Activated B cell treated with CpG ODN at 0.5 μM for 24 hours (primary cell): Measurements from ENCODE around the gene TP53TG5. TPM values are rescaled to one million over a fixed set of nuclear protein-coding genes. Genes with fewer than 3 reads are reported as not detected.

Experiments
- ATAC-seq: fragments of 200-7000 bp; cut with Tn5 transposase; one replicate; pipeline ENCODE4 v1.10.0; 2021; ENCODE audit warnings: low read depth, mild to moderate bottlenecking, moderate library complexity
- CTCF ChIA-PET: fragments of 350-600 bp; sonication (Branson Sonifier 250); formaldehyde crosslinking; loops from one replicate; lab custom pipeline; 2021; ENCODE audit warnings: antibody characterized with exemption; lab: Charles Lee
- POLR2A ChIA-PET: fragments of 350-600 bp; sonication (Branson Sonifier 250); formaldehyde crosslinking; loops from one replicate; lab custom pipeline; 2021; ENCODE audit warnings: antibody characterized with exemption; lab: Charles Lee
- DNase-seq: peaks from one replicate; pipeline ENCODE4 v3.0.0; 2022
- H3K27ac Mint-ChIP-seq: one replicate; pipeline ENCODE4 v1.8.0; 2020; ENCODE audit warnings: mixed read lengths
- H3K27me3 Mint-ChIP-seq: one replicate; pipeline ENCODE4 v1.8.0; 2021; ENCODE audit warnings: mixed read lengths
- H3K36me3 Mint-ChIP-seq: one replicate; pipeline ENCODE4 v1.8.0; 2021; ENCODE audit warnings: low read depth, mixed read lengths
- H3K4me1 Mint-ChIP-seq: one replicate; pipeline ENCODE4 v1.8.0; 2021; ENCODE audit warnings: mixed read lengths
- H3K4me3 Mint-ChIP-seq: one replicate; pipeline ENCODE4 v1.8.0; 2020; ENCODE audit warnings: mild to moderate bottlenecking, mixed read lengths
- H3K9me3 Mint-ChIP-seq: one replicate; pipeline ENCODE4 v1.8.0; 2020; ENCODE audit warnings: mixed read lengths
- intact Hi-C: fragments of 100-400 bp; cut with micrococcal nuclease; formaldehyde crosslinking; loops from one replicate; pipeline ENCODE4 v1.15.1; 2024
- total RNA-seq: library from RNA; stranded (reverse); gene quantifications from 2 replicates; pipeline ENCODE4 v1.2.3, GENCODE V29; 2022
- TF ChIP-seq, protein P1 (sequence below): fragments of 200-600 bp; IDR thresholded peaks from one replicate; pipeline ENCODE4 v1.8.0; 2022; ENCODE audit warnings: antibody characterized with exemption, mild to moderate bottlenecking

TP53TG5 gene
- total RNA-seq, 1 donor from 2014 or later = not detected

DNA sequence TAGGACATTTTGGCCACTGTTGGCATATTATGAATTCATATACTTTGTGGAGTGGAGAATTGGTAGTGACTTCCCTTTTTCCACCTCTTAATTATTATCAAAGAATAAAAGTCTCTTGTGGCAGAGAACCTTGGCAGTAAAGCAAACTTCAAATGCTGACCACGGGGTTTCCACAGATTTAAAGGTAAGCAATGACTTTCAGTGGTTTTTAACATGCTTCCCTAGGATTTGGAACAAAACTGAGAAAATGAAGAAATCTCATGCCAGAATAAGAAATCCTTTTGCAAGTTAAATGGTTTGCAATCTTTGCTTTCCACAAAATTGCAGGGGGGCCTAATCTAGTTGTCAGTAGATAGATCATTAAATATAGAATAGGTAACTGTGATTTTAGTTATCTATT lies 27.9 kb downstream of the TP53TG5 start:
- ChIA-PET POLR2A (no interaction called here), CTCF (no interaction called here)
- intact Hi-C loops = no loop called here
- Mint-ChIP-seq H3K9me3 (no peaks in the 10 kb centered on the region), H3K4me1 (peaks cover 11% of the 10 kb centered on the region), H3K36me3 (no peaks in the 10 kb centered on the region), H3K27me3 (peaks cover 14% of the 10 kb centered on the region), H3K4me3 (no peak overlapping the region), H3K27ac (no peak overlapping the region)
- no peak for DNase-seq
- ATAC-seq = no peak
- TF ChIP-seq, protein P1, sequence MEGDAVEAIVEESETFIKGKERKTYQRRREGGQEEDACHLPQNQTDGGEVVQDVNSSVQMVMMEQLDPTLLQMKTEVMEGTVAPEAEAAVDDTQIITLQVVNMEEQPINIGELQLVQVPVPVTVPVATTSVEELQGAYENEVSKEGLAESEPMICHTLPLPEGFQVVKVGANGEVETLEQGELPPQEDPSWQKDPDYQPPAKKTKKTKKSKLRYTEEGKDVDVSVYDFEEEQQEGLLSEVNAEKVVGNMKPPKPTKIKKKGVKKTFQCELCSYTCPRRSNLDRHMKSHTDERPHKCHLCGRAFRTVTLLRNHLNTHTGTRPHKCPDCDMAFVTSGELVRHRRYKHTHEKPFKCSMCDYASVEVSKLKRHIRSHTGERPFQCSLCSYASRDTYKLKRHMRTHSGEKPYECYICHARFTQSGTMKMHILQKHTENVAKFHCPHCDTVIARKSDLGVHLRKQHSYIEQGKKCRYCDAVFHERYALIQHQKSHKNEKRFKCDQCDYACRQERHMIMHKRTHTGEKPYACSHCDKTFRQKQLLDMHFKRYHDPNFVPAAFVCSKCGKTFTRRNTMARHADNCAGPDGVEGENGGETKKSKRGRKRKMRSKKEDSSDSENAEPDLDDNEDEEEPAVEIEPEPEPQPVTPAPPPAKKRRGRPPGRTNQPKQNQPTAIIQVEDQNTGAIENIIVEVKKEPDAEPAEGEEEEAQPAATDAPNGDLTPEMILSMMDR = no peak

DNA sequence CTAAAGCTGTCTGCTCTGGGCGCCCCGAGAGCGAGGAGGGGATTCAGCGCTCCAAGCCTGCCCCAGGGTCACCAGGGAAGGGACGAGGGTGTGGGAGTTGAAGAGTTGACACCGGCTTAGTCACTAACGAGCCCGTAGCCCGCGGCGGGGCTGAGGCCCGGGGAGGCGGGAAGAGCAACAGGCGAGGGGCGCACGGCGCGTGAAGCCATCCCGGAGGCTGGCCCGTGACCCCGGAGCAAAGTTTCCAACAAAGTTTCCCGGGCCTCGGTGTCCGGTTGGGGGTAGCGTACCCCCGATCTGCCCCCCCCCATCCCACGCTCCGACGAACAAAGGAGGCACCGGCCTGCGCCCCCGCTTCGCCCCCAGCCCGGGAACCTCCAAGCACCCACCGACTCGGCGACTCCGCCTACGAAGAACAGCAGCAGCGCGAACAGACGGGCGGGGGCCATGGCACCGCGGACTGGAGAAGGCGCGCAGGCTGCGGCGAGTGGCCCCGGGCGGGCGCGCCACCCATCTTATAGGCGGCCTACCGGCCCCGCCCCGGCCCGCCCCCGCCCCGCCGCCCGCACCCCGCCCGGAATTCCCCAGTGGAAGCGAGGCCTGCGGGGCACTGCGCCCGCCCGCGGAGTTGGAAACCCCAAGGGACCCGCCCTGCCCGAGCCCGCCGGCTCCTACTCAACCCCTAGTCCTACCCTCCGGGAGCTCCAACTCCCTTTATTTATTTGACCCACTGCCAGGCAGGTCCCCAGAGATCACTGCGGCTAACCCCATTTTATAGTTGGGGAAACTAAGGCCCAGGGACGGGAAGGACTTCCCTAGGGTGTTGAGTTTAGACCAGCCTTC lies 30.0 kb downstream of the TP53TG5 start, which contains the start of gene SDC4:
TSS of gene SDC4 (minus strand) at position 489 of the 843 bp plus-strand sequence. CDS start at position 449, 40 bp downstream.
- TF ChIP-seq, protein P1 = no peak
- POLR2A ChIA-PET = interaction anchor here (0.6 to 1.4 kb wide), 3 partner anchors 15 to 422 kb away, joined by 3 to 4 read pairs (median 3); partner anchors contain the start of gene SYS1
- Mint-ChIP-seq H3K36me3 (no peaks in the 10 kb centered on the region), H3K27me3 (peaks cover 21% of the 10 kb centered on the region), H3K9me3 (no peaks in the 10 kb centered on the region), H3K4me1 (peaks cover 11% of the 10 kb centered on the region), H3K4me3 (peak within 1 kb of the TSS; percentile 68), H3K27ac (no peak within 1 kb of the TSS)
- DNase-seq (no peak), ATAC-seq (peak; percentile 75)
- CTCF ChIA-PET = interaction anchor here (0.6 kb wide), 1 partner anchor 35 kb away, joined by 4 read pairs; no protein-coding TSS in a partner anchor
- intact Hi-C loops = no loop called here

DNA sequence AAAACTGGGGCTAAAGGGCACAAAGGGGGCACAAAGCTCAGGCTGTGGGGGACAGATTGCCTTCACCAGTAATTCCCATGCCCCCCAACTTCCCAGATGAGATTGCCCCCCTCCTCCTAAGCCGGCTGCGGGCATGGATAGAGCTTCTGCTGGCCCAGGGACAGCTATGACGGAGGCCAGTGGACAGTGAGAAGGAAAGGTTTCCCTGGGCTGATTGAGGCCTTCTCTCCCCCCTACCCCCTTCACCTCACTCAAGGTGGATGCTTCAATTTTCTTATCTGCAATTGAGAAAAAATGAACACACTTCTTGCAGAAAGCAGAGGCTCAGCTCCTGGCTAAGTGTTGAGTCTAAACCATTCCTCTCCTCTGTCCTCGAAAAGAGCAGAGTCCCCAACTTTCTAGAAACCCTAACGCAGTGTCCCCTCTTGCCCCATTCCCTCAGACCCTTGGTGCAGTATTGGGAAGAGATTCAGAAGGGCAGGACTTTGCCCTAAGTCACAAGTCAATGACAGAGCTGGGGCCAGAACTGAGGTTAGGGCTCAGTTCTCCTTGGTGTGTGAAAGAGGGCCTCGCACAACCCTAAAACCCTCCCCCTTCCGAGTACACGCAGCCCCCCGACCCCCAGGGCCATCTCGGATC lies 30.7 kb downstream of the TP53TG5 start:
- ChIA-PET POLR2A (interaction anchor here (0.6 to 1.4 kb wide), 3 partner anchors 15 to 422 kb away, joined by 3 to 4 read pairs (median 3); partner anchors contain the start of gene SYS1), CTCF (interaction anchor here (0.6 kb wide), 1 partner anchor 34 kb away, joined by 4 read pairs; no protein-coding TSS in a partner anchor)
- Mint-ChIP-seq H3K4me3 (peak overlapping the region; percentile 68), H3K27me3 (peaks cover 24% of the 10 kb centered on the region), H3K9me3 (no peaks in the 10 kb centered on the region), H3K36me3 (no peaks in the 10 kb centered on the region), H3K27ac (no peak overlapping the region), H3K4me1 (peaks cover 11% of the 10 kb centered on the region)
- TF ChIP-seq, protein P1 = no peak
- ATAC-seq (peak; percentile 14), DNase-seq (no peak)
- intact Hi-C loops = no loop called here

DNA sequence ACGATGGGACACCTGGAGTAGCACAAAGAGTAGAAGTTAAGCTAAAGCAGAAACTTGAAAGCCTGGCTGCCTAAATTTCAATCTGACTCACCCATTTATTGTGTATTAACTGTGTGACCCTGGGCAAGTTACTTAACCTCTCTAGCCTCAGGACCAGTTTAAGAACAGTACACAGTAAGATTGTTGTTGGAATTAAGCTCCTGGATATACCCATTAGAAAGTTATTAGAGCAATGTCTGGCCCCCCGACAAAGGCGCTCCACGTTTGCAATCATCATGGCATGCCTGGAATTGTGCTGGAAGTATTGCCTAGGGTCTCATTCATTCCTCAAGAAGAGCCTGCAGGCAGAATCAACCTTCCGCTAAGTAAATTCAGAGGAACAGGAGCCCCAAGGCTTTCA lies 31.3 kb downstream of the TP53TG5 start:
- DNase-seq (no peak), ATAC-seq (no peak)
- Mint-ChIP-seq H3K4me1 (peaks cover 11% of the 10 kb centered on the region), H3K36me3 (no peaks in the 10 kb centered on the region), H3K4me3 (no peak overlapping the region), H3K27ac (no peak overlapping the region), H3K27me3 (peaks cover 24% of the 10 kb centered on the region), H3K9me3 (no peaks in the 10 kb centered on the region)
- intact Hi-C loops = no loop called here
- CTCF ChIA-PET = no interaction called here
- POLR2A ChIA-PET = no interaction called here
- TF ChIP-seq, protein P1 = no peak

DNA sequence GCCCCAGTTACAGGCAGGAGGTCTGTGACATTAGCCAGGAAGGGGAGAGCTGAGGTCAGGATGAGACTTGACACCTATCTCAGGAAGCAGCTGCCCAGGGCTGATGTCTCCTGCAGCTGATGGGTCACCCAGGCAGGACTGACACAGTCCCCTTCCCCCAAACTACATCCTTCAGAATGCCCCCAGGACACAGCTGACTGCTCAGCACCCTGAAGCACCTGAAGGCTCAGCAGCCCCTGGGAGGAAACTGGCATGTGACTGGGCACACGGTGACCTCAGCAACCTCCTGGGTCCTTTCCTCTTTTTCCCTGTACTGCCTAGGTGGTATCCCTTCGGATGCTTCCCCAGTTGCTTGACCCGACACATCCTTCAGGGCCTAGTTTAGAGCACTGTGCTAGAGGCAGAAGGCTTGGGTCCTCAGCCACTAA lies 31.8 kb downstream of the TP53TG5 start:
- ChIA-PET CTCF (no interaction called here), POLR2A (no interaction called here)
- ATAC-seq (no peak), DNase-seq (no peak)
- Mint-ChIP-seq H3K4me1 (peaks cover 11% of the 10 kb centered on the region), H3K27ac (no peak overlapping the region), H3K27me3 (peaks cover 24% of the 10 kb centered on the region), H3K9me3 (no peaks in the 10 kb centered on the region), H3K4me3 (no peak overlapping the region), H3K36me3 (no peaks in the 10 kb centered on the region)
- TF ChIP-seq, protein P1 = no peak
- intact Hi-C loops = no loop called here
